Activated CD8-positive, alpha-beta memory T cell treated with anti-CD3 and anti-CD28 coated beads, Interleukin-2, amount 50 U/mL, for 24 hours (primary cell): ENCODE results near the gene AVPR2.

Experiments used
- DNase-seq: peaks from one replicate; pipeline ENCODE4 v3.0.0-alpha.2; 2020; ENCODE audit errors: extremely low read depth

AVPR2 gene

DNA sequence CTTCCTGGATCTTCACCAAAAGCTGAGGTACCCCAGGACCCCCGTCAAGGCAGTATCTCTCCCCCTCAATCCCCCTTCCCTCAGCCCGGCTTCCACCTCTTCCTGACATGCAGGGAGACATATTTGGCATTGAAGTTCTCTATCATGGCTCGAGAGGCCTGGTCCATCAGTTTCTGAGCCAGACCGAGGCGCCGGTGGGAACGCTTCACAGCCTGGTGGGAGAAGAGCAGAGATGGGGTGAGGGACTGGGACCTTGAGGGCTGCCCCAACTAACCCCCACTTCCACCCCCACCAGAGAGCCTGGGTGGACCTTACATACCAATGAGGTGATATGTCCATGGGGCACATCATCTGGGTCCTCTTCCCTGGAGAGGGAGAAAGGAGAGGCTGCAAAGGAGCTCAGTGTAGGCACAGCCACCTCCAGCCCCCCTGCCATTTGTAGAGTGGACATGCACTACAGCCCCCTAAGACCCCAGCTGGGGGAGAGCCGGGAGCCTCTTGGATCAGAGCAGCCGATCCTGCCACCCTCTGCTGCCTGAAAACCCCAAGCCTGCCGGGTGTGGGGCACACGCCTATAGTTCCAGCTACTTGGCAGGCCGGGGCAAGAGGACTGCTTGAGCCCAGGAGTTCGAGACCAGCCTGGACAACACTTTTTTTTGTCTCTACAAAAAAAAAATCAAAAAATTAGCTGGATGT, 27.9 kb downstream of the AVPR2 start:
- no peak for DNase-seq

DNA sequence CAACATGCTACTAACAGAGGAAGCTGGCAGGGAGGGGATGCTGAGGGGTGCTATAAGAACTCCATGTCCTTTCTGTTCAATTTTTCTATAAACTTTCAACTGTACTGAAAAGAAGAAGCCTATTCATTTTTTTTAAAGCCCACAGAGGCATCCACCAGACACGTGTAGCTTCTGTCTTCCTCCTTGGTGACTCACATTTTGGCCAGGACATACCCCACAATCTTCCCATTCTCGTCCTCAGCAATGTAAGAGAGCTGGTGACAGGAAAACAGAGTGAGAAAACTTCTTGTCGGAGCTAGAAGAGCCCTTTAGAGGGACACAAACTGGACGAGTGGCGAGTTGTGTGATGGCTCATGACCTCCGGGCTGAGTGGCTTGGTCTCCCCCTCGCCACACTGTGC, 29.3 kb downstream of the AVPR2 start:
- no peak for DNase-seq

DNA sequence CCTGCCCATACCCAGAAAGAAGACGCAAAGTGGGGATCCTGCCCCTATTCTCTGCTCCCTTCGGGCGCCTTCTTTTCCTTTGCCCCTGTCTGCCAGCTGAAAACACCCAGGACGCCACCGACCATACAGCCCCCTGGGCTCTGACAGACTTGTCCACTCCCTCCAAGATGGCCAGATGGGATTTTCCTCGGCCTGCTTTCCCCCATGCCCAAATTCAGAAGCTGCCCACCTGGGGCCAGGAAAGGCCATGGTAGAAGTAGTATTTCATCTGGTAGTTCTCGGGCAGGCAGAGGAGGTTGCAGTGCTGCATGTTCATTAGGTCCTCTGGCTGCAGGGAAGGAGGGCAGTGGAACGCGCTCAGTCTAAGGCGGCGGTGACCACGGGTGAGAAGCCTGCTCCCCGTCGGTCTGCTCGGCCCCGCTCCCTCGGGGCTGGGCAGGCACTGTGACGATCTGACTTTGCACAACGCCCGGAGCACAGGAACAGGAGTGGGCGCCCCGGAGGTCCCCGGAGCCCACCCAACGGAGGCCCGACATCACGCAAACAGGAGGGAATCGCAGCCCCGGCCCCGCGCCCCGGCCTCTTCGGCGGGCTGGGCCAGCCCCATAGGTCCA, 29.8 kb downstream of the AVPR2 start:
- DNase-seq = no peak

DNA sequence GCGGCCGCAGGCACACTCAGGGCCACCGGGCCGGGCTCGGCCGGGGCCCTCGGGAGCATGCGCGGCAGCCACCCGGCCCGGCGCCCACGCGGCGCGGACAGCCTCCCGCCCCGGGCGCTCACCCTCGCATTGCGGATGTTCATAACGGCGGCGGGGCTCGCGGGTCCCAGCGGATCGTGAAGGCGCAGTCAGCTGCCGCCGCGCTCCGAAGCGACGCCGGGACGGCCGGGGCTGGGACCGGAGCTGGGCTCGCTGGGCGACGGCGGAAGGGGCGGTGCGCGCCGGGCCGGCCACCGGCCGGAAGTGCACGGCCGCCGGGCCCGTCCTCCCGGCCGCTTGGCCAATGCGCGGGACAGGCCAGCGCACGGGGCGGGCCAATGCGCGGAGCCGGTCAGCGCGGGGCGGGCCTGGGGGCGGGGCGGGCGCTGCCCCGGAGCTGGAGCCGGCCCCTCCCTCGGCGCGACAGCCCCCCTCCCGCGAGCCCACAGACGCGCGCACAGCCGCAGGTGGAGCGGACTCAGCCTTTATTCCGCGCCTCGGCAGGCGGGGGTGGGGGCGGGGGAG, 30.4 kb downstream of the AVPR2 start, which contains the start of gene NAA10:
TSS of gene NAA10 (minus strand) at position 276 of the 564 bp plus-strand sequence. CDS start at position 143, 133 bp downstream.
- DNase-seq = no peak

- no peak for DNase-seq
Measured at GRCh38 chrX:153935326-153935851, 30.9 kb downstream of the AVPR2 start.

GRCh38 chrX:153937056-153937455, 32.6 kb downstream of the AVPR2 start:
- DNase-seq = no peak

GRCh38 chrX:153938226-153938786, 33.8 kb downstream of the AVPR2 start:
- no peak for DNase-seq

DNA sequence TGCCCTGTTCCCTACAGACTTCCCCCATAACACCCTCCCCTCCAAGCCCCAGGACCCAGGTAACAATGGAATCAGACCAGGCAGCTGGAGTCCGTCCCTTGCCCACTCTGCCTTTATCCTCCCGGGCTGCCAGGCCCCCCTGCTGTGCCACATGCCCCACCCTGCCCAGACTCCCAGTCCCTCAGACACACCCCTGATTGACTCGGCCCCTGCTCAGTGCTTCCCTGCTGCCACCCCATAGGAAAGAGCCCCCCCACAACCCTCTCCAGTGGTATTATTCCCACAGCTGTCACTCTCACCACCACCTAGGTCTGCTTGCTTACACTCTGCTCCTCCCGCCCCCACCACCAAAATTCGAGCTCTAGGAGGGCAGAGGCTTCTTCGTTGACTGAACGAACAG, 35.1 kb downstream of the AVPR2 start:
- DNase-seq = no peak

- no peak for DNase-seq
Measured at GRCh38 chrX:153941336-153942252, 37.1 kb downstream of the AVPR2 start.

GRCh38 chrX:153944140-153944799, 39.8 kb downstream of the AVPR2 start, which contains the start of gene RENBP:
RENBP (minus strand) TSS chrX:153944643; CDS start chrX:153944610, 33 bp downstream.
- no peak for DNase-seq

GRCh38 chrX:153944800-153945150, 40.3 kb downstream of the AVPR2 start:
- DNase-seq = no peak

DNA sequence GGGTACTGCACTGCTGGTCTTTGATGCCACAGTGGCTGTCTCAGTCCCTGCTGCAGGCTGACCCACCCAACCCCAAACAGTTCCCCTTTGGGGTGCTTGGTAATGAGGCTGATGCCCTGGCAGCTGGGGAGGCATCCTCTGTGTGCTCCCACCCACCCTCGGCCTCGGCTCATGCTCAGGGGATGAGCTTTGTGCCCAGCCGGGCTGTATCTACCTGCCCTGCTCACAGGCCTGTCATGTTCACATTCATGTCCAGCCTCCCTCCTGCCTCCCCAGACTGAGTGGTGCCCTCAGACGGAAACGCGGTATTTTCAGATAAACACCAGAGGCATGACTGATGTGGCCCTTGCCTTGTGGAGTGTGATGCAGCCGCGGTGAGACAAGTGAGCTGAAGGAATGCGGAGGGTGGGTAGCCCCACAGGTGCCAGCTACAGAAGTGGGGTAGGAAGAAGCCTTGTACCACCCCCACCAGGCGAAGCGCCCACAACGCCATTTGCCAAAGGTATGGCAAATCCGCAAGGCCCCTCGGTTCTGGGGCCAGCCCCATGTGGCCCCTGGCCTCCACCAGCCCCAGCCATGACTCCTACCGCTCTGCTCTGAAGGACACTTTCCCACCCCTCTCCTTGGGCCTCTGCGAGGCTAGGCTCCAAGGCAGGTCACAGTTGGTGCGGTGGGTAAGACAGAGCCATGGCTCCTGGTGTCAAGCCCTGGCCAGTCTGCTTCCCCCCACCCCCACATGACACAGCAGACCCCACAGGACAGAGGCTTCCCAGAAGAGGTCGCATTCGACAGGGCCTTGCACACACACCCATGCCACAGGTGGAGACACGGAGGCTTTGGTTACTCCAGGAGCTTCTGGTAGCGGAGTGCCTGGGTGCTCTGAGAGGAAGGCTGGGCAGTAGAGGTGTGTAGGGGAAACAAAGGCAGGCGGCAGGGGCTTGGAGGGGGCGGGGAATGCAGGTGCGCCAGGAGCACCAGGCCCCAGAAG, 41.8 kb downstream of the AVPR2 start:
- no peak for DNase-seq

GRCh38 chrX:153947009-153947769, 42.7 kb downstream of the AVPR2 start:
- no peak for DNase-seq

GRCh38 chrX:153948002-153948466, 43.6 kb downstream of the AVPR2 start:
- DNase-seq = no peak

- DNase-seq = no peak
Measured at GRCh38 chrX:153948847-153949805, 44.7 kb downstream of the AVPR2 start.

- no peak for DNase-seq
Measured at GRCh38 chrX:153950127-153950526, 45.7 kb downstream of the AVPR2 start.

DNA sequence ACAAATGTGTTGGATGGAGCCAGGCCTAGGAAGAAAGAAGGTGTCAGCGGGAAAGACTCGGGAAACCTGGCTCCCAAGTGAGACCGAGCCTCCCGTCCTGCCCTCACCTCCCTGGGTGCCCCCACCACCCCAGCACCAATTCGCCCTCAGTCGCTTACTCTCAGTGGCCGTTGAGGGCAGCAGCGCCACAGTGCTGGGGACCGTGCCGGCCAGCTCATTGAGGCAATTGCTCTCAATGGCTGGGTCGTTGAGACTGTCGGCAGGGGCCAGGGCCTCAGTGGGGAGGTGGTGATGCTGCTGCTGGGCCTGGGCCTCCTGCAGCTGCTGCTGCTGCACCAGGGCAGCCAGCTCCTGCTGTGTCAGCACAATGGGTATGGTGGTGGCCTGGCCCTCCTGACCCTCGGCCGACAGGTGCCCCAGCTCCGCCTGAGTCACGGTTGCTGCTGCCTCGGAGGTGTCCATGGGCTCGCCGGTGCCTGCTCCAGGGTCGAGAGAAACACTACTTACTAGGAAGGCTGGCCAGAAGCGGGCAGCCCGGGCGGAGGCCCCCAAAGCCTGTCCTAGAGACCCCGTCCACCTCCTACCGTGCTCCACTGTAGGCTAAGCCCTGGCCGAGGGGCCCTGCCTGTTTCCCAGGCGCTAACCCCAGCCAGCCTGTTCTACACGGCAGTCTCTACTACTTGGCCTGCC, 47.4 kb downstream of the AVPR2 start:
- DNase-seq = no peak
